Measurements from ENCODE around the gene RAB5B.

GRCh38 chr12:55979069-55979468 is 5.2 kb downstream of the RAB5B start:
- no peak for TF ChIP-seq POLR2A (IDR thresholded peaks at IDR 0.05; ENCODE audit: low read depth, low read length)
- TF ChIP-seq TAF1 (IDR thresholded peaks at IDR 0.05; ENCODE audit: borderline replicate concordance, low read depth, low read length): no peak
- TF ChIP-seq POLR2AphosphoS5 (IDR thresholded peaks at IDR 0.05; ENCODE audit: low read depth, low read length): no peak

All from GM12892 (cell line).